Fibroblast of skin of back (primary cell): ENCODE data around the gene APLF. TPM values are rescaled to one million over a fixed set of nuclear protein-coding genes. Genes with fewer than 3 reads are reported as not detected.

ENCODE experiments used
- DNase-seq: peaks from one replicate; pipeline ENCODE4 v3.0.0-alpha.2; 2013
- polyA plus RNA-seq, 2 experiments: library from polyadenylated mRNA; unstranded; fragments of 120-200 nt; gene quantifications; one replicate each; pipeline ENCODE4 v1.2.1, GENCODE V29; 2013; ENCODE audit not compliant: insufficient read length in 2 of 2

The APLF gene, protein sequence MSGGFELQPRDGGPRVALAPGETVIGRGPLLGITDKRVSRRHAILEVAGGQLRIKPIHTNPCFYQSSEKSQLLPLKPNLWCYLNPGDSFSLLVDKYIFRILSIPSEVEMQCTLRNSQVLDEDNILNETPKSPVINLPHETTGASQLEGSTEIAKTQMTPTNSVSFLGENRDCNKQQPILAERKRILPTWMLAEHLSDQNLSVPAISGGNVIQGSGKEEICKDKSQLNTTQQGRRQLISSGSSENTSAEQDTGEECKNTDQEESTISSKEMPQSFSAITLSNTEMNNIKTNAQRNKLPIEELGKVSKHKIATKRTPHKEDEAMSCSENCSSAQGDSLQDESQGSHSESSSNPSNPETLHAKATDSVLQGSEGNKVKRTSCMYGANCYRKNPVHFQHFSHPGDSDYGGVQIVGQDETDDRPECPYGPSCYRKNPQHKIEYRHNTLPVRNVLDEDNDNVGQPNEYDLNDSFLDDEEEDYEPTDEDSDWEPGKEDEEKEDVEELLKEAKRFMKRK
- polyA plus RNA-seq (2013, experiment 1 of 2; ENCODE audit: insufficient read length) = 2.6 TPM
- polyA plus RNA-seq (2013, experiment 2 of 2; ENCODE audit: insufficient read length) = 1.9 TPM

- peak; percentile 100 for DNase-seq
Measured at GRCh38 chr2:68467077-68467960, at the start of gene APLF, which contains the start of gene FBXO48. Gene APLF, plus strand, starts transcription at chr2:68467585. Its CDS starts 147 bp downstream, at chr2:68467732. Gene FBXO48, minus strand, starts transcription at chr2:68467294. Its CDS starts 2,149 bp downstream, at chr2:68465145.

DNA sequence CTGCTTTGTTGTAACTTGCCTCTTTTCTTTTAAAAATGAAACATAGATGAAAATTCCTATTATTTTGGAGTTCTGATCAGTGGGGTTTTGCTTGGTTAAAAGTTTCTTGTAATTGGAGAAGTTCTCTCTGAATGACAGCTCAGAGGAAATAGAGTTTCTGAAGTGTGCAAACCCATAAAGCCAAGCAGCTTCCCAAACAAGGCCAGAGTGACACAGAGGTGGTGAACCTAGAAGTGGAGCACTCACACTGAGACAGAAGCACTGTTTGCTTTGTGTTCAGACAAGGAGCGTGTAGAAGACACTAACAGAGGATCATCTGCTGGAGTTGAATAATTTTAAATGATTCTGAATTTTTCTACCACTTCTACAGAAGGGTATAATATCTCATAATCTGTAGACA lies 49.5 kb upstream of the APLF start:
- DNase-seq = no peak

DNA sequence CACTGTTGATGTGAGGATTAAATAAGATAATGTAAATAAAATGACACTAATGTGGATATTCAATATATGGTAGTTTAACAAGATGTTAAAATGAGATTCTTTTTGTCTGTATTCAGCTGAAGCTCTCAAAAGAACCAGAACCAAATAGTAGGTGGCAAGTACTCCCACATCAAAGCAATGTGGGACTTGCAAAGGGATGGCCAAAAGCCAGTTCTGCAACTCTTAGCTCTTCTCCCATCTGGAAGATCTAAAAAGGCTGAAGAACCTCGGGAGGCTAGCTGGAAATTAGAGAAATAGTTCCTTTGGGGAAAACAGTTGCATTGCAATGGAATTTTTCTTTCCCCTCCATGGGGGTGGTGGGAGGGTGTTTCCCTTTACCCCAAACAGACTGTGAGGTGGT lies 49.0 kb upstream of the APLF start:
- no peak for DNase-seq

GRCh38 chr2:68418855-68419254 lies 48.5 kb upstream of the APLF start:
- no peak for DNase-seq

DNA sequence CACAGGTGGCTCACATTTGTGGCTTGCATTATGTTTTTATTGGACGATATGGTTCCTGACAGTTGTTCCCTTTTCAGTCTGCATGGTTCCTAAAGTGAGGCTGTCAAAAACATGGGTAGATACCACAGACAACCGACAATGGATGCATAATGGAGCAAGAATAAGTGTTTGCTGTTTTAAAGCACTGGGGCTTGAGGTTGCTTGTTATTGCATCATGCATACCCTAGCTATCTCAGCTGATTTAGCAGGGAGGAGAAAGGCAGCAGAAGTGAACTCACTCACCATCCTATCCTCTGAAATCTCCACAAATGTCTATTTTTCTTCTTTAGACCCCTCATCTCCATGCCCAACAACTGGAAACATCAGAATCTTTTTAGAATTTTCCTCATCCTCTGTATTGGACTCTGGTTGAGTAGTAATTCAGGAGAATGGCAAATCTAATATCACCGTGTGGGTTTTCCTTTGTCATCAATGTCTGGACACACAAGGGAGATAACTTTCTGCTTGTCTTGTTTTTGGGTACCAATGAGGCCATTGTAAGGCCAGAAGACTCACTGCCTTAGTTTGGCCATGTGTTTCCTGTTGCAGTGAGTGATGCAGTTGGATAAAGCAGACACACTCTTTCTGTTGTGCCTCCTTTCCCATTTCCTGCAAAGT lies 47.0 kb upstream of the APLF start:
- DNase-seq = peak; percentile 55

DNA sequence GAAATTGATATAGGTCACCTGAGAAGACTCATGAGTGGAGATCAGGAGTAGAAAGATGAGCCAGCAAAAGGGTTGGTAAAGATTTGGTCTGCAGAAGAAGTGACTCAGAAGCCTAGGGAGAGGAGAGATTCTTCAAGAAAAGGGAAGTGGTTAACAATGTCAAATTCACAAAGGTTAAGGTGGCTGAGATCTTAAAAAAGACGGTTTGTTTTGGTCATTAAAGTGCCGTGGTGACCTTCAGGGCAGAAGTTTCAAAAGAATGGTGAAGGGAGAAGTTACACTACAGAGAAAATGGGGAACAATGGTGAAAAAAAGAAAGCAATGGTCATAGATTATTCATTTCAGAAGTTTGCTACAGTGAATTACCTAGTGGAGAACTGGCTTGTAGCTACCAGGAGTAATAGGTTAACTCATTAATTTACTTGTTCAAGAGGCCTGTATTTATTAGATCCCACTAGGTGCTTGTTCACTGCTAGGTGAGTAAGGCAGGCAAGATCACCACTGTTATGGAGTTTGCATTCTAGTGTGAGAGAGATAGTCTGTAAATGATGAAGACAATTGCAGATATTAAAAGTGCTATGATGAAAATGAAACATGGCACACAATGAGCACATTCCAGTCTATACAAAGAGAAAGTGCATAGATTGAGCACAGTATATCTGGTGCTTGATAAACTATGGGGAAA lies 43.3 kb upstream of the APLF start:
- DNase-seq = no peak

DNA sequence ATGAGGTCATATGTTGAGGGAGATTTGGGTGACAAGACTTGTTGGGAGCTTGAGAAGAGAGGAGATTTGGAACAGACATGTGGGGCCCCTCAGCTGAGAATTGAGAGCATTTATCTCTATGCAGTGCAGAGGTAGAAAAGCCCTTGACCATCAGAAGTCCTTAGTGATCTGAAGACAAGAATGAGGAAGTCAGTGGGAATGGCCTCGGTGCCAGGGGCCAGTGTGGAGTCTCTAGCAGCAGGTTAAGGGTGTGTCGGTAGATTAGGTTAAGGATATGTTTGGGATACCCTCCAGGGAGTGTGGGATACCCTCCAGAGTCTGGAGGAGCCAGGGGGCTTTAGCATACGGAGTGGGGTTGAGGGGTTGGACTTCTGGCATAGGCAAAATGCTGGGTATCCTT lies 41.9 kb upstream of the APLF start:
- no peak for DNase-seq

DNA sequence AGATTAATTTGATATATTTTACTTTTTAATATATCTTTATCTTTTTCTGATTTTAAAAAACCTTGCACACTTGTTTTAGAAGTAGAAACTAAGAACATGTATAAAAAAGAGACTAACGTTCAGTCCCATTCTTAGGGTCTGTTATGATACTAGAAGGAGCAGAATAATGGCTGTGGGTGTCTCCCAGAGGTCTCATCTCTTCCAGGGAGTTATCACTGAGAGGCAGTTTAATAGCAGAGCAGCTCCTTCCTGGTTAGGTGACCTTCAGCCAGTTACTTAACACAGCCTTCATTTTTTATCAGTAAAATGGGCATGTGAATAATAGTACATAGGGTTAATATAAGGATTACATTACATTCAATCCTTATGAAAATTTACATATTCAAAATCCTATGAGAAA lies 40.9 kb upstream of the APLF start:
- DNase-seq = no peak

DNA sequence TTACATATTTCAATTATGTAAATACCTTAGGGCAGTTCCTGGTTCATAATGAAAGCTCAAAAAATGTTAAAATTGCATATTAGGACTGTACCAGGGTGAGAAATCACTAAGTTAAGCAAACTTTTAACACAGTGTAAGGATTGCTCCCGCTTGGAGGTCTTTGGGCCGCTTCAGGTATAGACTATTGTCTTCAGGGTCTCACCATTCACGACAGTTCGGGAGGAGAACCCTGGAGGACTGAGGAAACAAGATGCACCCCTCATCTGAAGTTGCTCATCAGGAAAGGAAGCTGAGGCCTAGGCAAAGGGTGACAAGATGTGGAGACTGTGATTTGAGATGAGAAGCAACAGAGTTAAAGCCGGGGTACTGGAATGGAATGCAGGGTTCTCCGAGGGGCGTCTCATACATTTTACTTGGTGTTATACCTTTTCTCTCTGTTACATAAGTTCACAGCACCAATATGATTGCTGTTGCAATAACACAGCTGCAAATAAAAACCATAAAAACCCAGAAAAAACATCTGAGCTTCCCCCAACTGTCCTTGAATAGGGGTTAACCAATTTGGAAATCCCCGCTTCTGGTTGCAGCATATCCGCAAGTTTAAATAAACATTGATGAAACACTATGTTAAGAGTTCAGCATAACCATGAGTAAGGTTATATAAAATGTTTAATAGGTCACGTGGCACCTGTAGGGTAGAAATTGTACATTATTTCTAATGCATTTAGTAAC lies 40.4 kb upstream of the APLF start:
- no peak for DNase-seq

DNA sequence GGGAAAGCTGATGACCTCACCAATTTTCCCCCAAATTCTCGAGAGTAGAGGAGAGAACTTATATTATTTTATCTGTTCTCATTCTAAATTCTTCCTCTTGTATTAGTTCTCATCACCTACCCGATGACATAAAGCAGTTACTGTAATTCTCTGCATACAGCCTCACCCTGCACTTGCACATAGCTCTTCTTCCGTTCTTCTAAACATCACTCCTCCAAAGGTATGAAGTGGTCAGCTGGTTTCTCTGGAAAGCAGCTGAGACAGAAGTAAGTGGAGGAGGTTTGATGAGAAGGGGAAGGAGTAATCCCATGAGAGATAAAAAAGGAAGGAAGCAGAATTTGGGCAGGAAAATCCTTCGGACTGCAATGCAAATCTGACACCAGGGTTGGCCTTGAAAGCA lies 39.3 kb upstream of the APLF start:
- DNase-seq = no peak

- DNase-seq = no peak
Measured at GRCh38 chr2:68428746-68429145, 38.6 kb upstream of the APLF start.

DNA sequence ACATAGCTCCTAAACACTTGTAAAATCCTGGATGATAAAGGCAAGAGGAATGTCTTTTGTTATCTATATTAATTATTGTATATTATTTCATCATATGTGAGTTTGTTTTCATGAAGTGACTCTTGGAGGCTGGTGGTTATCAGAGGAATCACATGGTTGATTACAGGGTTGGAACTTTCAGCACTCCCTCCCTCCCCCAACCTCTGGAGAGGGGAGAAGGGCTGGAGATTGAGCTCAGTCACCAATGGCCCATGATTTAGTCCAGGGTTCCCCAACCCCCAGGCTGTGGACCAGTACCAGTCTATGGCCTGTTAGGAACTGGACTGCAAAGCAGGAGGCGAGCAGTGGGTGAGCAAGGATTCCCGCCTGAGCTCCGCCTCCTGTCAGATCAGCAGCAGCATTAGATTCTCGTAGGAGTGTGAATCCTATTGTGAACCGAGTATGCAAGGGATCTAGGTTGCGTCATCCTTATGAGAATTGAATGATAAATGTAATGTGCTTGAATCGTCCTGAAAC lies 38.0 kb upstream of the APLF start:
- DNase-seq = peak; percentile 10

DNA sequence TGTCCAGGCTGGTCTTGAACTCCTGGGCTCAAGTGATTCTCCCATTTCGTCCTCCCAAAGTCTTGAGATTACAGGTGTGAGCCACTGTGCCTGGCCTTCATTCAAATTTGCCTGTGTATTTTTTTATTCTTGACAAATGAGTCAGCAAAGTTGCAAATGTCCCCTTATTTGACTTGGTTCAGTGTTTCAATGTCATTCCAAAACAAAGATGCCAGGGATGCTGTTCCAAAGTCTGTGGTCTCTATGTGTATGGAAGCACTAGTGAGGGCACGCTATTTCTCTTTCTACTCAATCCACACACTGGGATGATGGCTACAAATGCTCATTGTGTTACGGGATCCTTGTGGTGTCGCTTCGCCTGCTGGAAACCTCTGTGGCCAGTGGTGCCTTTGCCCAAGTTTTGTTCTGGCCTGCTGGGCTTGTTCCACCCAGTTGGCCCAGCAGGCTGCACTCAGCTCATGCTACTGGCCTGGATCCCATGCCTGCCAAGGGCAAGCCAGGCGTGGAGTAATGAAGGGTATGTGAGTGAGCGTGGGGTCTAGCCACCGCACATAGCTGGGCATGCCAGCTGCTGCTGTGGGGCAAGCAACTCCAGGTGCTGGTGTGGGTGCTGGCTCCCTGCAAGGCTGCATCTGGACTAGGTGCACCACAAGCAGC lies 35.9 kb upstream of the APLF start:
- DNase-seq = no peak

GRCh38 chr2:68432696-68433658 lies 34.4 kb upstream of the APLF start:
- DNase-seq = no peak

GRCh38 chr2:68434981-68435380 lies 32.4 kb upstream of the APLF start:
- peak; percentile 32 for DNase-seq

- peak; percentile 77 for DNase-seq
Measured at GRCh38 chr2:68435615-68436014, 31.8 kb upstream of the APLF start.

DNA sequence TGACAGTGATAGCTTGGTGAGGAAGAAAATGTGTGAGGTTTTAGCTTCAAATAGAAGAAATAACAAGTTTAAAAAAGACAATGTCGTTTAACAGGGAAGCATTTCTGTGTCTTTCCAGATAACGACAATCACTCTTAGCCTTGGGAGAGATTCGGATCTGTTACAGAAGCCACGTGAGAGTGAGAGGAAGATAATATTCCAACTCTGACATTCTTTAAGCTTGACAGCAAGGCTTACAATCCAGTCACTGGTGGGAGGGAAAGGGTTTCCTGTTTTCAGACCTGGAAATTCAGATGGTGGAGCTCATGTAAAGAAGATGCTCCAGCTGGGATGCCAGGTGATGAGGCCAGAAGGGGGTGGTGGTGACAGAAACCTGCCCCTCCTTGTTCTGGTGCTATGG lies 31.1 kb upstream of the APLF start:
- peak; percentile 62 for DNase-seq

GRCh38 chr2:68438455-68439303 lies 28.7 kb upstream of the APLF start:
- DNase-seq = peak; percentile 13
